ENCODE measurements around the gene MGAT4B.

MGAT4B gene

GRCh38 chr5:179758955-179759354 is 47.7 kb downstream of the MGAT4B start:
- Mint-ChIP-seq H3K4me3 (no peak overlapping the region), H3K36me3 (peaks cover 9% of the 10 kb centered on the region), H3K27me3 (no peaks in the 10 kb centered on the region), H3K4me1 (peaks cover 58% of the 10 kb centered on the region), H3K9me3 (no peaks in the 10 kb centered on the region), H3K27ac (no peak overlapping the region)
- CTCF ChIA-PET: no interaction called here
- no peak for DNase-seq

GRCh38 chr5:179755022-179755421 is 51.6 kb downstream of the MGAT4B start:
- Mint-ChIP-seq H3K4me1 (peaks cover 36% of the 10 kb centered on the region), H3K36me3 (peaks cover 16% of the 10 kb centered on the region), H3K27ac (peak overlapping the region; percentile 68), H3K4me3 (no peak overlapping the region), H3K9me3 (no peaks in the 10 kb centered on the region), H3K27me3 (no peaks in the 10 kb centered on the region)
- CTCF ChIA-PET: interaction anchor here (1.1 to 2.2 kb wide), 3 partner anchors 8 to 23 kb away, joined by 4 to 13 read pairs (median 4); partner anchors contain the start of gene MAML1
- DNase-seq: no peak

DNA sequence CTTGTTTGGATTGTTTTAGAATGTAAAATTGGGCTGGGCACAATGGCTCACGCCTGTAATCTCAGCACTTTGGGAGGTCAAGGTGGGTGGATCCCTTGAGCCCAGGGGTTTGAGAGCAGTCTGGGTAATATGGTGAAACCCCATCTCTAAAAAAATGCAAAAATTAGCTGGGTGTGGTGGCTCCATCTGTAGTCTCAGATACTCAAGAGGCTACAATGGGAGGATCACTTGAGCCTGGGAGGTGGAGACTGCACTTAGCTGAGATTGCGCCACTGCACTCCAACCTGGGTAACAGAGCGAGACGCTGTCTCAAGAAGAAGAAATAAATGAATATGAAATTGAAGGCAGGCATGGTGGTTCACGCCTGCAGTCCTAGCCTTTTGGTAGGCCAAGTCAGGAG is 52.7 kb downstream of the MGAT4B start:
- CTCF ChIA-PET: interaction anchor here (2.2 kb wide), 1 partner anchor 9 kb away, joined by 13 read pairs; no protein-coding TSS in a partner anchor
- Mint-ChIP-seq H3K36me3 (peaks cover 17% of the 10 kb centered on the region), H3K4me1 (peaks cover 26% of the 10 kb centered on the region), H3K9me3 (no peaks in the 10 kb centered on the region), H3K27me3 (no peaks in the 10 kb centered on the region), H3K27ac (no peak overlapping the region), H3K4me3 (no peak overlapping the region)
- no peak for DNase-seq

- Mint-ChIP-seq H3K27me3 (no peaks in the 10 kb centered on the region), H3K4me1 (peaks cover 22% of the 10 kb centered on the region), H3K27ac (no peak overlapping the region), H3K4me3 (no peak overlapping the region), H3K36me3 (peaks cover 21% of the 10 kb centered on the region), H3K9me3 (no peaks in the 10 kb centered on the region)
- no peak for DNase-seq
- CTCF ChIA-PET: interaction anchor here (0.6 to 3.2 kb wide), 4 partner anchors 13 to 920 kb away, joined by 3 to 17 read pairs (median 4); no protein-coding TSS in a partner anchor
Measured at GRCh38 chr5:179749857-179750508, 56.7 kb downstream of the MGAT4B start.

DNA sequence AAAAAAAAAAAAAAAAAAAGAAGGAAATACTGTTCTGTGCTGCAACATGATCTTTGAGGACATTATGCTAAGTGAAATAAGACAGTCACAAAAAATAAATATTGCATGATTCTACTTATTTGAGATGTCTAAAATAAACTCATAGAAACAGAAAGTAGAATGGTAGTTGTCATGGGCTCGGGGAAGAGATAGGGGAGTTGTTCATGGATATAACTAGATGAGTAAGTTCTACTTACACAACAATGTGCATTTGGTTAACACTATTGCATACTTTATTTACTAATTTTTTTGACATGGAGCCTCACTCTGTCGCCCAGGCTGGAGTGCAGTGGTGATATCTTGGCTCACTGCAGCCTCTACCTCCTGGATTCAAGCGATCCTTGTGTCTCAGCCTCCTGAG is 58.9 kb downstream of the MGAT4B start:
- Mint-ChIP-seq H3K36me3 (peaks cover 20% of the 10 kb centered on the region), H3K27me3 (no peaks in the 10 kb centered on the region), H3K9me3 (no peaks in the 10 kb centered on the region), H3K27ac (no peak overlapping the region), H3K4me3 (no peak overlapping the region), H3K4me1 (peaks cover 8% of the 10 kb centered on the region)
- DNase-seq: no peak
- CTCF ChIA-PET: interaction anchor here (3.2 kb wide), 1 partner anchor 15 kb away, joined by 17 read pairs; no protein-coding TSS in a partner anchor

Measured in activated naive CD4-positive, alpha-beta T cell treated with anti-CD3 and anti-CD28 coated beads, Interleukin-2, amount 10 ng/mL, durations not matched to agents 7 days and 5 days (primary cell).